Measurements from ENCODE around the gene KCNJ14.

KCNJ14 gene

GRCh38 chr19:48458016-48458415 lies 2.6 kb downstream of the KCNJ14 start:
- H3K36me3 ChIP-seq (ENCODE audit: control insufficient read depth, insufficient read depth, low read length), result no peaks in the 10 kb centered on the region
- TF ChIP-seq CTCF (IDR thresholded peaks at IDR 0.05), result no peak
- H3K27me3 ChIP-seq (ENCODE audit: control insufficient read depth, insufficient read depth, low read length), result no peaks in the 10 kb centered on the region
- no peak overlapping the region for H2AFZ ChIP-seq
- no peaks in the 10 kb centered on the region for H3K79me2 ChIP-seq
- no peak overlapping the region for H3K27ac ChIP-seq
- H3K9me3 ChIP-seq (ENCODE audit: control insufficient read depth, low read length), result no peaks in the 10 kb centered on the region
- H3K4me1 ChIP-seq, result no peaks in the 10 kb centered on the region
- no peak overlapping the region for H3K4me3 ChIP-seq (ENCODE audit: low read depth, low read length)
- H3K4me2 ChIP-seq (ENCODE audit: low read length), result no peak overlapping the region
- no peak overlapping the region for H3K9ac ChIP-seq

- Histone ChIP-seq H3K4me3 (ENCODE audit: low read depth, low read length) (no peak overlapping the region), H2AFZ (no peak overlapping the region), H3K79me2 (no peaks in the 10 kb centered on the region), H3K36me3 (ENCODE audit: control insufficient read depth, insufficient read depth, low read length) (no peaks in the 10 kb centered on the region), H3K4me1 (no peaks in the 10 kb centered on the region), H3K9ac (no peak overlapping the region), H3K9me3 (ENCODE audit: control insufficient read depth, low read length) (no peaks in the 10 kb centered on the region), H3K27me3 (ENCODE audit: control insufficient read depth, insufficient read depth, low read length) (no peaks in the 10 kb centered on the region), H3K4me2 (ENCODE audit: low read length) (no peak overlapping the region), H3K27ac (no peak overlapping the region)
- no peak for TF ChIP-seq CTCF (IDR thresholded peaks at IDR 0.05)
Observed at GRCh38 chr19:48461651-48461981, 6.2 kb downstream of the KCNJ14 start.

- no peak overlapping the region for H3K4me3 ChIP-seq (ENCODE audit: low read depth, low read length)
- no peaks in the 10 kb centered on the region for H3K79me2 ChIP-seq
- no peak overlapping the region for H3K9ac ChIP-seq
- no peaks in the 10 kb centered on the region for H3K36me3 ChIP-seq (ENCODE audit: control insufficient read depth, insufficient read depth, low read length)
- TF ChIP-seq CTCF (IDR thresholded peaks at IDR 0.05), result no peak
- no peak overlapping the region for H3K27ac ChIP-seq
- no peaks in the 10 kb centered on the region for H3K4me1 ChIP-seq
- H3K9me3 ChIP-seq (ENCODE audit: control insufficient read depth, low read length), result no peaks in the 10 kb centered on the region
- H3K27me3 ChIP-seq (ENCODE audit: control insufficient read depth, insufficient read depth, low read length), result no peaks in the 10 kb centered on the region
- no peak overlapping the region for H2AFZ ChIP-seq
- no peak overlapping the region for H3K4me2 ChIP-seq (ENCODE audit: low read length)
Observed at GRCh38 chr19:48461982-48462655, 6.7 kb downstream of the KCNJ14 start.

- no peaks in the 10 kb centered on the region for H3K36me3 ChIP-seq (ENCODE audit: control insufficient read depth, insufficient read depth, low read length)
- no peaks in the 10 kb centered on the region for H3K9me3 ChIP-seq (ENCODE audit: control insufficient read depth, low read length)
- no peak overlapping the region for H3K4me2 ChIP-seq (ENCODE audit: low read length)
- no peak overlapping the region for H2AFZ ChIP-seq
- H3K9ac ChIP-seq, result no peak overlapping the region
- H3K27ac ChIP-seq, result no peak overlapping the region
- H3K27me3 ChIP-seq (ENCODE audit: control insufficient read depth, insufficient read depth, low read length), result no peaks in the 10 kb centered on the region
- peaks cover 4% of the 10 kb centered on the region for H3K79me2 ChIP-seq
- no peaks in the 10 kb centered on the region for H3K4me1 ChIP-seq
- TF ChIP-seq CTCF (IDR thresholded peaks at IDR 0.05), result no peak
- H3K4me3 ChIP-seq (ENCODE audit: low read depth, low read length), result no peak overlapping the region
Observed at GRCh38 chr19:48465215-48465614, 9.8 kb downstream of the KCNJ14 start.
